ENCODE results near the gene NEDD9. TPM values are rescaled to one million over a fixed set of nuclear protein-coding genes. Genes with fewer than 3 reads are reported as not detected.

Gene NEDD9
- total RNA-seq, 1 donor from 2014 or later = 23.2 TPM

- DNase-seq (ENCODE audit: low spot score) = no peak
- Mint-ChIP-seq H3K36me3 (ENCODE audit: low read depth) (peaks cover 10% of the 10 kb centered on the region), H3K4me3 (ENCODE audit: unreplicated experiment) (no peak overlapping the region), H3K9me3 (ENCODE audit: low read depth) (no peaks in the 10 kb centered on the region), H3K27ac (ENCODE audit: unreplicated experiment) (no peak overlapping the region), H3K4me1 (ENCODE audit: low read depth) (peaks cover 84% of the 10 kb centered on the region), H3K27me3 (ENCODE audit: low read depth) (no peaks in the 10 kb centered on the region)
- TF ChIP-seq, protein P1, sequence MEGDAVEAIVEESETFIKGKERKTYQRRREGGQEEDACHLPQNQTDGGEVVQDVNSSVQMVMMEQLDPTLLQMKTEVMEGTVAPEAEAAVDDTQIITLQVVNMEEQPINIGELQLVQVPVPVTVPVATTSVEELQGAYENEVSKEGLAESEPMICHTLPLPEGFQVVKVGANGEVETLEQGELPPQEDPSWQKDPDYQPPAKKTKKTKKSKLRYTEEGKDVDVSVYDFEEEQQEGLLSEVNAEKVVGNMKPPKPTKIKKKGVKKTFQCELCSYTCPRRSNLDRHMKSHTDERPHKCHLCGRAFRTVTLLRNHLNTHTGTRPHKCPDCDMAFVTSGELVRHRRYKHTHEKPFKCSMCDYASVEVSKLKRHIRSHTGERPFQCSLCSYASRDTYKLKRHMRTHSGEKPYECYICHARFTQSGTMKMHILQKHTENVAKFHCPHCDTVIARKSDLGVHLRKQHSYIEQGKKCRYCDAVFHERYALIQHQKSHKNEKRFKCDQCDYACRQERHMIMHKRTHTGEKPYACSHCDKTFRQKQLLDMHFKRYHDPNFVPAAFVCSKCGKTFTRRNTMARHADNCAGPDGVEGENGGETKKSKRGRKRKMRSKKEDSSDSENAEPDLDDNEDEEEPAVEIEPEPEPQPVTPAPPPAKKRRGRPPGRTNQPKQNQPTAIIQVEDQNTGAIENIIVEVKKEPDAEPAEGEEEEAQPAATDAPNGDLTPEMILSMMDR (IDR thresholded peaks at IDR 0.05) = no peak
These were observed 14.9 kb downstream of the NEDD9 start for GRCh38 chr6:11217360-11218101.

DNA sequence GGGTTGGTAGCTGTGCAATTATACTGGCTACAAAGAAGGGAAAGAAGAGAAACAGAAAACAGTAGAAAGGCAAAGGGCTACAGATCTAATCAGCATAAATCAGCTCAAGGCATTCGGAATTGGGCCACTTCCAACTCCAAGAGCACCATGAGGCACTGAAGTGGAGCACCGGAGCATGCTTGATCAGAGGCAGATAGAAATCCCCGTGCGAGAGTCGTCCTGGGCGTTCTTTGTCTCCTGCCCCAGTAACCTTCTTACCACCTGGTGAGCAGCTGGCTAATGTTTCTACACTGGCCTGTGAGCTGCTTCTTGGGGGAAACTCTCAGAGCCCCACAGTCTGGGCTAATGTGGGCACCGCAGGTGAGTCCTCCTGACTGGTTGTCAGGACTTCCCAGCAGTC, 16.7 kb downstream of the NEDD9 start:
- Mint-ChIP-seq H3K27me3 (ENCODE audit: low read depth) (no peaks in the 10 kb centered on the region), H3K36me3 (ENCODE audit: low read depth) (peaks cover 12% of the 10 kb centered on the region), H3K4me1 (ENCODE audit: low read depth) (peaks cover 89% of the 10 kb centered on the region), H3K27ac (ENCODE audit: unreplicated experiment) (peak overlapping the region; percentile 58), H3K9me3 (ENCODE audit: low read depth) (no peaks in the 10 kb centered on the region), H3K4me3 (ENCODE audit: unreplicated experiment) (no peak overlapping the region)
- no peak for DNase-seq (ENCODE audit: low spot score)
- TF ChIP-seq, protein P1 (IDR thresholded peaks at IDR 0.05) = no peak

- TF ChIP-seq, protein P1 (IDR thresholded peaks at IDR 0.05) = no peak
- DNase-seq (ENCODE audit: low spot score) = no peak
- Mint-ChIP-seq H3K27ac (ENCODE audit: unreplicated experiment) (peak overlapping the region; percentile 91), H3K4me3 (ENCODE audit: unreplicated experiment) (no peak overlapping the region), H3K4me1 (ENCODE audit: low read depth) (peaks cover 97% of the 10 kb centered on the region), H3K9me3 (ENCODE audit: low read depth) (no peaks in the 10 kb centered on the region), H3K36me3 (ENCODE audit: low read depth) (peaks cover 9% of the 10 kb centered on the region), H3K27me3 (ENCODE audit: low read depth) (no peaks in the 10 kb centered on the region)
These were observed 17.6 kb downstream of the NEDD9 start for GRCh38 chr6:11214901-11215300.

- Mint-ChIP-seq H3K4me3 (ENCODE audit: unreplicated experiment) (no peak overlapping the region), H3K4me1 (ENCODE audit: low read depth) (peaks cover 98% of the 10 kb centered on the region), H3K27ac (ENCODE audit: unreplicated experiment) (peak overlapping the region; percentile 91), H3K9me3 (ENCODE audit: low read depth) (no peaks in the 10 kb centered on the region), H3K36me3 (ENCODE audit: low read depth) (peaks cover 7% of the 10 kb centered on the region), H3K27me3 (ENCODE audit: low read depth) (no peaks in the 10 kb centered on the region)
- TF ChIP-seq, protein P1 (IDR thresholded peaks at IDR 0.05) = no peak
- DNase-seq (ENCODE audit: low spot score) = no peak
These were observed 18.2 kb downstream of the NEDD9 start for GRCh38 chr6:11214084-11214833.

- Mint-ChIP-seq H3K36me3 (ENCODE audit: low read depth) (peaks cover 6% of the 10 kb centered on the region), H3K4me1 (ENCODE audit: low read depth) (peaks cover 98% of the 10 kb centered on the region), H3K27ac (ENCODE audit: unreplicated experiment) (peak overlapping the region; percentile 68), H3K27me3 (ENCODE audit: low read depth) (no peaks in the 10 kb centered on the region), H3K4me3 (ENCODE audit: unreplicated experiment) (no peak overlapping the region), H3K9me3 (ENCODE audit: low read depth) (no peaks in the 10 kb centered on the region)
- DNase-seq (ENCODE audit: low spot score) = no peak
- TF ChIP-seq, protein P1 (IDR thresholded peaks at IDR 0.05) = no peak
These were observed 18.9 kb downstream of the NEDD9 start for GRCh38 chr6:11213422-11214021.

All from chondrocyte (in vitro differentiated cells).